NCI-H510A treated with DMSO at 0.1 percent for 48 hours (cell line): Measurements from ENCODE around the gene FAM131C.
"Not testable (repeated sequence)": the region's sequence is repeated elsewhere in the genome, so short reads cannot be mapped to it uniquely, and the experiment has no call there.

ENCODE experiments used
- DNase-seq: peaks from one replicate; lab custom pipeline; 2025; lab: John Stamatoyannopoulos, UW

FAM131C gene

DNA sequence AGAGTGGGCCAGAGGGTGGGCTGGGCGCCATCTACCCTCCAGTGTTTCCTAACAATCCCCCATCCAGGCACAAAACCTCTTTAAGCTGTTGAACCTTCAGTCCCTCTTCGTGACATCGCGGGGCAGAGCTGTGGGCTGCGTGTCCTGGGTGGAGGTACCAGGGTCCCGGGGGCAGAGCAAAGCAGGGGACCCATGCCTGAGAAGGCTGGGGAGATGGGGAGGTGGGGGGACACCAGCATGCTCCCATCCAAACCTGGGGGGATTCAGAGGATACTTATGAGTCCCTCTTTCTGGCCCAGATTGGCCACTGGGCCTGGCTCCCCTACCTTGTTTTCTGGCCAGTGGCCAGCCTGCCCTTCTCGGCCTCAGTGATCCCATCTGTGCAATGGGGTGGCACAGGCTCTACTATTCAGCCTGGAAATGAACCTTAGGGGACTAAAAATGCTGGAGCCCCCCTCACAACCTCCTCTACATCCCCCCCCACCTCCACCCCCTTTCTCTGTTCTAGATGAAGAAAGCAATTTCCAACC is 40.3 kb downstream of the FAM131C start:
- not testable (repeated sequence) for DNase-seq

DNA sequence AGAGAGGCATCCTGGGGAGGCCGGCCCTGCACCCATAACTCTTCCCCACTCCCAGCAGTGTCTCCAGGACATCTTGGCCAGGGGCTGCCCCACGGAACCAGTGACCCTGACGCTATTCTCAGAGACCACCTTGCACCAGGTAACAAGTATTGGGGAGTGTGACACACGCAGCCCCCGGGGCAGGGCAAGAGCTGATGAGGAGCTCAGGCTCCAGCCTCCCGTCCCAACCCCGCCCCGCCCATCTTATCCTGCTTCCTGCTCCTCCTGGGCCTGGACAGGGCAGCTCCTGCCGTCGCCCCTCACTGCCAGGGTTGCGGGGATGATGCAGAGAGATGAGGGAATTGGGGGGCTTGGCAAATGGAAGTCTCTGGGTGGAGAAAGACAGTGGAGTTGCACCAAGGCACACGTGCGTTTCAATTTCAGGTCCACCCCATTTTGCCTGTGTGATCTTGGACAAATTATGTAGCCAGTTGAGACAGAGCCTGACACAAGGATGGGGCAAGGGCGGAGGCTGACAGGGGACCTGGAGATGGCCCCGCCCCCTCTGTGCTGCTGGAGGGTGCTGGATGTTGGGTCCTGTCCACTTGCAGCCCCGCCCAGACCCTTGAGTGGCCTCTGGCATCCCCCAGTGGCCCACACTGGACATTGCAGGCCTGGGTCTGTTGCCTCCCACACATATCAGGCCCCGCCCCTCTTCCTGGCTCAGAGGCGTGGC is 40.9 kb downstream of the FAM131C start:
- DNase-seq: peak; percentile 87

DNA sequence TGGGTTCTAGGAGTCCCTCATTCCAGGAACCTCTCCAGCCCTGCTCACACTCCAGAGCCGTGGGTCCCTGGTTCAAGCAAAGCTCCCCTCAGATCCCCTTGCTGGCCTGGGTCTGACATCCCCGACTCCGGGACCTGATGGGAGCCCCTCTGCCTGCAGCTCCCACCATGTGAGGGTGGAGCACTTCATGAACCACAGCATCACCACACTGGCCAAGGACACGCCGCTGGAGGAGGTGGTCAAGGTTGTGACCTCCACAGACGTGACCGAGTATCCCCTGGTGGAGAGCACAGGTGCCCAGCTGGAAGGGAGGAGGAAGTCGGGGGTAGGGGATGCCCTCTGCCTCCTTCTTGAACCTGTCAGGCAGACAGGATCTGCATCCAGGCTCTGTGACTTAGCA is 41.9 kb downstream of the FAM131C start:
- no peak for DNase-seq

DNA sequence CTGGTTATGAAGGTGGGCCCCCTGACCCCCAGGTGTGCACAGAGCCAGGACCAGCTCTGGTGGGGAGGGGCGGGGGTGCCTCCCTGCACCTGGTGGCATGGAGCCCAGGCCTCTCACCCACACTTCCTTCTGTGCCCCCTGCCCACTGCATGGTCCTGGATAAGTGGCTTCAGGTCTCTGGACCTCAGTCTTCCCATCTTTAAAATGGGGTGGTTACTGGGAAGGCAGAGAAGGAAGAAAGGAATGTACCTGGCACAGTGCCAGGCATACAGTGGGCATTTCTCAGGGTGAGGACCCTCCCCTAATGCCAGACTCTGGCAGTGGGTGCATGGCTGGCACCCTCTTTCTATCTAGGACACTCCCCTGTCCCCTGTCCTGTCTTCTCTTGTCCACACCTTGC is 44.2 kb downstream of the FAM131C start:
- no peak for DNase-seq

DNA sequence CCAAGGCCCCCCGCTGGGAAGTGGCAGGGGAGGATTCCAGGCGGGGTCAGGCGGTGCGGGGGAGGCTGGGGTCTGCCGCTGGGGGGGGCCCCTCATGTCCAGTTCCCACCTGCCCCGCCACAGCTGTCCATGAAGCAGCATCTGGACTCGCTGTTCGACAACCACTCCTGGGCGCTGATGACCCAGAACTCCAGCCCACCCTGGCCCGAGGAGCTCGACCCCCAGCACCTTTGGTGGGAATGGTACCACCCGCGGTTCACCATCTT is 44.5 kb downstream of the FAM131C start:
- DNase-seq: not testable (repeated sequence)

DNA sequence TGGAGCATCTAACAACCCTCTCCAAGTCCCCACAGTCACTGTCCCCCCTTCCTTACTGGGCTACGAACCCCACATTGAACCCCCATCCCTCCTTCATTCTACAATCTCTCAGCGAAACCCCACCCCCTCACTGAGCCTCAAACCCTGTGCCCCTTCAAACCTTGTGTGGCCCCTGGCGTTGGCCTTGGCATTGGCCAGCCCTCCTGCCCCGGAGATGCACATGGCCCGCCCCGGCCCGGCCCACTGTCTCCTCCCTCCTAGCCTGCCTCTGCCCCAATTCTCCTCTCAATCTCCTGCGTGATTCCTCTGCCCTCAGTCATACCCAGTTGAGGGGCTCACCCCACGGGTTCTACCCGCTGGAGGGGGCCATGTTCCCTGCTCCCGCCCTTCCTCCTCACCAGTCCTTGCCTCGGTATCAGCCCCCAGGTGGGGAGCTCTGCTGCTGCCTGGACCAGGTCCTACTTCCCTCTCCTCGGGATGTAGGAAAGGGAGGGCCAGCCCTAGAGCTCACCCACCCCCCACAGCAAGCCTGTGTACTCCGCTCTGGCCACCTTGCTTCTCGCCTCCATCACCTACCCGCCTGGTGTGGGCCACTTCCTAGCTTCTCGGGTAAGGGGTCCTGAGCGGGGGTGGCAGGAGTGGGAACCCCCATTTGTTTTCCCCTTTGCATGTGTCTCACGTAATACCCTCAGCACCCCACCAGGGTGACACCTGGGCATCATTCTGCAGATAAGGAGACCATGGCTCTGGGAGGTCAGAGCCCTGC is 45.0 kb downstream of the FAM131C start:
- DNase-seq: no peak

DNA sequence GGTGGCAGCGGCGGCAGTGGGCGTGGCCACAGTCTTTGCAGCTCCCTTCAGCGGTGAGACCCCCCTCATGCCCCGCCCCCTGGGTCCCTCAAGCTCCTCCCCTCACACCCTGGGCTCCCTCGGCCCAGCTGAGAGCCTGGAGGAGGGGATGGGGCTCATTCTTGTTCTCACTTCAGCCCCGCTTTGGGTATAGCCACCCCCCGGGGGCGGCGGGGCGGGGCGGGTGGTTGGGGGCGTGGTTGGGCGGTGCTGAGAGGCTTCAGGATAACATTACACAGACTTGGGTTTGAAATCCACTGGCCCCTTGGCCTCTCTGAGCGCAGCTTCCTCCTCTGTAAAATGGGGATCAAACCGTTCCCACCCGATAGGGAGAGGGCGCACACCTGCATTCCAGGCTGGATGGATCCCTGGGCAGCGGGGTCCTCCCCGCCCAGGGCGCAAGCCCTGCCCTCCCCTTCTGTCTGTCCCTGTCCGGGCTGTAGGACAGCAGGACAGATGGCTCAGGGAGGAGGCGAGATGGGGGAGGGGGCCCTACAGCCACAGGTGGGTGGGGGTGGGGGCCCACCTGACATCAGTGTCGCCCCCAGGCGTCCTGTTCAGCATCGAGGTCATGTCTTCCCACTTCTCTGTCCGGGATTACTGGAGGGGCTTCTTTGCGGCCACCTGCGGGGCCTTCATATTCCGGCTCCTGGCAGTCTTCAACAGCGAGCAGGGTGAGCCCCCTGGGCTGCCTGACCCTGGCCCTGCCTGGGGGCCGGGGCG is 46.5 kb downstream of the FAM131C start:
- DNase-seq: no peak

DNA sequence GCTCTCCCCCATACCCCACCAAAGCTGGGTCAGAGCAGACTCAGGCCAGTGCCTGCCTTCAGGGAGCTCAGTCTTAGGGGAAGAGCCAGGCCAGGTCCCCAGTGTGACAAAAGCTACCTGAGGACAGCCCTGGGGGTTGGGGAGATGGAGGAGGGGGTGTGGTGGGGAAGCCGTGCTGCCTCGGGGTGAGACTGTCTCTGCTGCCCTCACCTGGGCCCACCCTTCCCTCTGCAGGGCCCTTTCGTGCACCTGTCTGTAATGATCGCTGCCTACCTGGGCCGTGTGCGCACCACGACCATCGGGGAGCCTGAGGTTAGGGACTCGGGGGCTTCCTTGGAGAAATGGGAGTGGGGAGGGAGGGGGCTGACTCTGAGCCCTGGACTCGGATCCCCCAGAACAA is 47.1 kb downstream of the FAM131C start:
- not testable (repeated sequence) for DNase-seq

DNA sequence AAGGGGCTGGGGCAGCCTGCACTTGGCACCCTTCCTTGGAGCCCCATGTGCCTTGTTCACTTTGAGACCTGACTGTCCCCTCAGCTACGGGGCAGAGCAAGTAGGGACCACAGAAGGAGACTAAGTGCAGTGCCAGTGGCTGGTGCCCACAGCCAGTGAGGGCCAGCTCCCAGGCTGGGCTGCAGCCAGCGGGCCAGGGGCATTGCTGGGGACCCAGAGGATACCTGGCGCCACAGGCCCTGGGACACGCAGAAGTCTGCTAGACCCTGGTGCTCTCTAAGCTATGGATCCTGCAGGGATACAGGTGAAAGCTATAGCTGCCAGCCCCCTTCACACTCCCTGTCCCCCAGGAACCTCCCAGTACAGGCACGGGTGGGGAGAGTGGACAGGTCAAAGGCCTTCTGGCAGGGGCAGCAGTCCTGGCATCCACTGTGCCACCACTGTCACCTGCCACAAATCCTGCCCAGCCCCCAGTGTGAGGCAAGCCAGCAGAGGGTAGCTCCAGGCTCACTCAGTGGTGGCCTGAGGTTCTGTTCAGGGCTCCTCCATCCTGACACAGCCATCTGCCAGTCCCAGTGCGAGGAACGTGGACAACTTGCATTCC is 50.3 kb downstream of the FAM131C start:
- DNase-seq: no peak

DNA sequence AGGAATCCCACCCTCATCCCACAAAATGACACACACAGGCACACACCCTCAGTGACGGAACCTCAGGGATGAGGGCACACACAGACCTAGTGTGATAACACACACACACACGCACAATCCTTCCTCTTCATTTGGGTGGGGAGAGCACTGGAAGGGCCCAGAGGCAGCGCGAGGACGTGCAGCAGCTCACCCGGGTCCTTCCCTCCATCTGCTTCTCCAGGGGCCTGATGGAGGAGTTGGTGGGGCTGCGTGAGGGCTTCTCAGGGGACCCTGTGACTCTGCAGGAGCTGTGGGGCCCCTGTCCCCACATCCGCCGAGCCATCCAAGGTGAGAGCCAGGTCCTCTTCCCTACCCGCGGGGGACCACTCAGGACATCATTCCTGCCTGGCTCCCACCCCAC is 51.1 kb downstream of the FAM131C start:
- no peak for DNase-seq

DNA sequence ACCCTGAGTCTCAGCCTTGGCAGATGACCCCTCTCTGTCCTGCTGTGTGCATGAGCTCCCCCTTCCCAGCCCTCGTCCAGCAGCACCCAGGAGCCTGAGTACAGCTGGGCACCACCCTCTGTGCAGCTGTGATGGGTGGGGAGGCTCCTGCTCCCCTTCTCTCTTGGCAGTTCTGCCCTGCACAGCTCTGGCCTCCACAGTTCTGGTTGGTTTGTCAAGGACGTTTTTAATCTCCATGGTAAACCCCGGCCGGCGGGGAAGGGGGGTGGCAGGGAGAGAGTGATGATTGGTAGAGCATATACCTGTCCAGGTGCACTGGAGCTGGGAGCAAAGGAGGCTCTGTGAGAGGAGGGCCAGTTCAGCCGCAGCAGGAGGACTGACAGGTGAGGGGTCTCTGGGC is 51.8 kb downstream of the FAM131C start, which contains the start of gene CLCNKA:
CLCNKA (plus strand) TSS at position 356 of the 400 bp plus-strand sequence. CDS start 584 bp downstream, outside the sequence.
- peak; percentile 98 for DNase-seq

DNA sequence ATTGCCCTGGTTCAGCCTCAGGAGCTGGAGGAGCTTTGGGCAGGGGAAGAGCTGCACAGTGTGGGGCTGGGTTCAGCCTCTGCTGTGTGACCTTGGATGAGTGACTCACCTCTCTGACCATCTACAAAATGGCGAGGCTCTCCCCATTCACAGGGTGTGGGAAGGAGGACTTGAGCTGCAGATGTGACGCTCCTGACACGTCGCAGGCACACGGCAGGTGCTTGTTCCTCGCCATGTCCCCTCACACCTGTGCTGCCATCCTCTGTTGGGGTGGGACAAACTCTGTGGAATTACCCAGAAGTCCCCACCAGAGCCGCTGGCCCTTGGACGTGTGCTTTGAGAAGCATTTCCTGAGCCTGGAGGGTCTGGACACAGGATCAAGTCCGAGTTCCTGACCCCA is 52.6 kb downstream of the FAM131C start:
- not testable (repeated sequence) for DNase-seq

DNA sequence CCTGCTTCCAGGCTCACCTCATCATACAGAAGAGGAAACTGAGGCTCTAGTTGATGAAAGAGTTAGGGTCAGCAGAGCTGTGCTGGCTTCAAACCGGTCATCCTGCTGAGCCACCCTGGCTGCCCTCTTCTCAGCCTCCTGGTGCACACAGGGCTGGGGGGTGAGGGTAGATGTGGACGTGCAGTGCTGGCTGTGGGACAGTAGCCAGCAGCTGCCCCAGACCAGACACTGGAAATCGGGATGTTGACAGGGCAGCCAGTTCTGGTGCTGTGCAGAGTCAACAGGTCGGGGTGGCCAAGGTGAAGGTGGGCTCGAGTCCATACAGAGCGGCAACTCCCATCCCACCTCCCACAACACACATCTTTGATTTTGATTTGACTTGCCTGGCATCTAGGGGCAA is 53.1 kb downstream of the FAM131C start:
- no peak for DNase-seq

DNA sequence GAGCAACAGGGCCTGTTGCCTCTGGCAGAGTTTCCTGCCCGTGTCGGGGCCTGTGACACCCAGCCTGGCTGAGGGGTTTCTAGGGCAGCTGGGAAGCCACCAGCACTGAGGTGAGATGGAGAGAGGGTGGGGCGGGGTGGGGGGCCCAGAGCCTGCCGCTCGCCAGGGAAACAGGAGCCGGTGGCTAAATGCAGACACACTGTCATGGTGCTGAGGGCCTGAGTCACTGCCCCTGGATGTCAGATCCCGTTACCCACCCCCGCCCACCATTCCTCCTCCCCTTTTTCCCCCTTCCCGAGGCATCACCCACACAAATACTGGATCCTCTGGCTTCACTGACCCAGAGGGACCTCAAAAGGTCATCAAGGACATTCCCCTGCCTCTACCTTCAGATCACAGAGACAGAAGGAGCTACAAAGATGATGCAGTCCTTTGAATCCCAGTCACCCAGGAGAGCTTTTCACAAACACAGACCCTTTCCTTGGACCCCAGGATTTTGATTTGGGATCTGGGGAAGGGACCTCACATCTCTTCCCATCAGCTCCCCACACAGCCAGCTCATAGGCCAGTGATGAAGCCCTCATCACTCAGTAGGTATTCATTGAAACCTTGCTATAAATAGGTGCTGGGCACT is 53.7 kb downstream of the FAM131C start:
- DNase-seq: no peak

DNA sequence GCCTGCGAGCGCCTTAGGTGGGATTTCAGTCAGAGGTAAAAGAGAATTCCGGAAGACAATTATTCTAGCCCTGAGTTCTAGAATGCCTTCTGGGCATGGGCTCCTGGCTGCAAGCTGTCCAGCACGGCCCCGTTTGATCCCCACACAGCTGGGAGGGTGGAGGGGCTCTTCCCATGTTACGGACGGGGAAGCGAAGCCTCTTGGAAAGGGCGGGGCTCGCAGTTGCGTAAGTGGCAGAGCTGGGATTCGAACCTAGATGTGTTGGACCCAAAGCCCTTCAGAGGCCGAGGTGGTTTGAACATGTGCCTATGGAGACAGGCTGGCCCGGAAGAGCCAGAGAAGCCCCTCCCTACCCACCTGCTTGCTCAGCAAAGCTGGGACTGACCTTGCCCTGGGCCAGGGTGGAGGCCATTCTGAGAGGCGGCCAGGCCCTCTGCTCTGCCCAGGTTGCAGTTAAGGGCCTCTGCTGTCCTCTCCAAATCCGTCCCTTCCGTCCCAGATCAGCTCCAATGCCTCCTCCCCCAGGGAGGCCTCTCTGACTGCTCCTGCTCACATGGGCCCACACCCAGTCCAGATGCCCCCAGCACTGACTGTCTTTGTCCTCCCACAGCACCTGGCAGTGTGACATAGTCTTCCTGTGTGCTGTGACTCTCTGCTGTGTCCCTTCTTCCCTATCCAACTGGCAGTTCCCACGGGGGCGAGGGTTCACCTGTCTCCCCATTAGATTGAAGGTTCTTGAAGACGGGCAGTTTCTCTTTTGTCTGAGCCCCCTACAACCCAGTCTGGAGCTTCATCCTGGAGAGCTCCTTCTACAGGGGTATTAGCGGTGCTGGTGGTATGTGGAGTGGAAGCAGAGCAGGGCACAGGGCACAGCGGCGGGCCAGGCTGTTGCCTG is 54.5 kb downstream of the FAM131C start:
- DNase-seq: no peak

DNA sequence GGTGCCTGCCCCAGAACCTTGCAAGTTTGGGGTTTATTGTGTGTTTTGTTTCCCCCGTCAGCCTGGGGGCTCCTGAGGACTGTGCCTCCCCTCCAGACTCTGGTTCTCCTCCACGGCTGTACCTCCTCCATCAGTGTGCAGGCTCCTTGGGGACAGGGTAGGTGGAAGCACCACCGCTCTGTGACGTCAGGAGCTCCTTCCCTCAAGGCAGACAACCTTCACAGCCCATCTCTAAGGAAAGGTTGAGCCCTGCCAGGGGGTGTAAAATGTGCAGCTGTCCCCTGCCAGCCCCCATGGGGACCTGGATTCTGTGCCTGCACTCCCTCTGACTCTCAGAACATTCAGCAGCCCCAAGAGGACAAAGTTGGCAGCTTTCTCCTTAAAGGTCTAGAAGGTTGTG is 55.1 kb downstream of the FAM131C start:
- no peak for DNase-seq

DNA sequence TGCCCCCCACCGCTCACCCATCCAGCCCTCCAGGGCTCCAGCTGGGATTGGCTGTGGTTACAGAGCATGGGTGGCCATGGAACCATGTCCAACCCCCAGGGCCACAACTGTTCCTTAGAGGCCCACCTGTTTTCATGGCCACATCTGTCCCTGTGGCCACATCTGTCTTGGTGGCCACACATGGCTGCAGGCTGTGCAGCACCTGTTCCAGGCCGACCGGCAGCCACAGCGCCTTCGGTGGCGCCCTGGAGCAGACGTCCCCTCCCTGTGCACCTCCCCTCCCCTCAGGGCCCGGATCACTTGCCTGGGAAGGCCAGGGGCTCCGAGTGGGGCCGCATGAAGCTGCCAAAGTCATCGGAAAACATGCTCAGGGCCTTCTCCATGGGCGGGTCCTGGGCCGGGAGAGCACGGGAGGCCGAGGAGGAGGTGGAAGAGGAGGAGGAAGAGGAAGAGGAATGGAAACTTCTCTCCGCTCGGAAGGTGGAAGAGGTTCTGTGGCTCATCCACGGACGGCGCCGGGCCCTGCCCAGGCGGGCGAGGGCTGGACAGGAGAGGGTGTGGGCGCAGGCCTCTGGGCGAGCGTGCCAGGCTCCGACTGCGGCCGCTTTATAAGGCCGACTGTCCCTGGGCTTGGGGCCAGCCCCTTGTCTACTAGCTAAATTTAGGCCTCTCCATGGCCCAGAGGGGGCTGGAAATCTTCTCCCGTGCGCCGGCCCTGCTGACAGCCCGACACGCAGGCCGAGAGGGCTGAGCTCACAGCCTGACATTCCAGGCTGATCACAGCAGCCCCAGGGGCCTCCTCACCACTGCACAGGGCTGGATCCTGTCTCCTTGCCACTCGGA is 55.8 kb downstream of the FAM131C start, which contains the start of gene HSPB7:
HSPB7 (minus strand) TSS at position 583 of the 843 bp plus-strand sequence; CDS start at position 503, 80 bp downstream.
- peak; percentile 22 for DNase-seq

DNA sequence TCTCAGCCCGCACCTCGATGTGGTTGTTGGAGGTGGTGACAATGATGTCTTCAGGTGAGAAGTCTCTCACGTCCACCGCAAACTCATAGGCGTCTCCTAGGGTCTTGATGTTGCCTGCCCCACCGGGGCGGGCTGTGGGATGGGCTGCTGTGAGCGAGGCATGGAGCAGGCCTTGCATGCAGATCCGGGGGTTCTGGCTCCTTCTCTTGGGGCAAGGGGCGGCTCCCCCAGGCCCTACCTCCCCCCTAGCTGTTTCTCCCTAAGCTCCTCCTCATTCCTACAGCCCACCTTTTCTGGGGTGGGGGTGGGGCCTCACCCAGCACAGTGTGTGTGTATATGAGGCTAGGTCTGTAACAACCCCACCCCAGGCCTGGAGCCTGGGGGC is 56.4 kb downstream of the FAM131C start:
- no peak for DNase-seq
